HEK293 (cell line): ENCODE measurements around the gene DOCK4.

Experiments
- KLF10 ChIP-seq: fragments of 450-650 bp; IDR thresholded peaks from 2 replicates; pipeline ENCODE4 v1.5.1; 2018; ENCODE audit warnings: missing biosample characterization, mild to moderate bottlenecking, missing genetic modification characterization
- RBAK ChIP-seq: fragments of 450-650 bp; formaldehyde crosslinking; IDR thresholded peaks from 2 replicates; pipeline ENCODE4 v1.5.1; 2016; ENCODE audit warnings: missing biosample characterization, missing genetic modification characterization
- SP2 ChIP-seq: fragments of 450-650 bp; formaldehyde crosslinking; IDR thresholded peaks from 2 replicates; pipeline ENCODE4 v1.5.1; 2016; ENCODE audit warnings: missing biosample characterization, missing genetic modification characterization
- TCF7L2 ChIP-seq: IDR thresholded peaks from 2 replicates; pipeline ENCODE4 v1.6.1; 2011; ENCODE audit warnings: low read depth, mild to moderate bottlenecking, inconsistent platforms, low read length, moderate library complexity, borderline replicate concordance
- ZNF175 ChIP-seq: fragments of 450-650 bp; formaldehyde crosslinking; IDR thresholded peaks from 2 replicates; pipeline ENCODE4 v1.5.1; 2016; ENCODE audit warnings: missing biosample characterization, missing genetic modification characterization
- ZNF274 ChIP-seq, 2 experiments: fragments of 200-500 bp in 1 of 2; fragments of 450-650 bp in 1 of 2; sonication (Bioruptor generic) in 1 of 2; formaldehyde crosslinking in 1 of 2; IDR thresholded peaks; 2 replicates each; pipeline versions ENCODE4 v1.5.1 to v1.6.1; 2014 to 2016; ENCODE audit warnings: borderline replicate concordance in 1 of 2, inconsistent platforms in 1 of 2, low read length in 1 of 2, missing biosample characterization in 1 of 2, missing genetic modification characterization in 1 of 2
- ZNF335 ChIP-seq: fragments of 450-650 bp; formaldehyde crosslinking; conservative IDR thresholded peaks from 2 replicates; pipeline ENCODE4 v1.5.1; 2016; ENCODE audit warnings: missing biosample characterization, missing genetic modification characterization
- ZNF350 ChIP-seq: fragments of 450-650 bp; formaldehyde crosslinking; IDR thresholded peaks from 2 replicates; pipeline ENCODE4 v1.5.0; 2017; ENCODE audit warnings: missing biosample characterization, mild to moderate bottlenecking, missing genetic modification characterization
- ZNF629 ChIP-seq: fragments of 450-650 bp; formaldehyde crosslinking; IDR thresholded peaks from 2 replicates; pipeline ENCODE4 v1.5.1; 2017; ENCODE audit warnings: missing biosample characterization, missing genetic modification characterization
- TF ChIP-seq, protein P1 (sequence below): fragments of 450-650 bp; IDR thresholded peaks from 2 replicates; pipeline ENCODE4 v1.5.1; 2018; ENCODE audit warnings: missing biosample characterization, mild to moderate bottlenecking, missing genetic modification characterization
- TF ChIP-seq, protein P2 (sequence below): fragments of 450-650 bp; formaldehyde crosslinking; IDR thresholded peaks from 2 replicates; pipeline ENCODE4 v1.5.1; 2016; ENCODE audit warnings: missing biosample characterization, missing genetic modification characterization
- TF ChIP-seq, protein P3 (sequence below): fragments of 450-650 bp; formaldehyde crosslinking; optimal IDR thresholded peaks from 2 replicates; pipeline ENCODE3; 2016; ENCODE audit warnings: missing biosample characterization, mild to moderate bottlenecking, missing genetic modification characterization
- TF ChIP-seq, protein P4 (sequence below): fragments of 450-650 bp; formaldehyde crosslinking; IDR thresholded peaks from 2 replicates; pipeline ENCODE4 v1.5.1; 2016; ENCODE audit warnings: missing biosample characterization, missing genetic modification characterization

DNA sequence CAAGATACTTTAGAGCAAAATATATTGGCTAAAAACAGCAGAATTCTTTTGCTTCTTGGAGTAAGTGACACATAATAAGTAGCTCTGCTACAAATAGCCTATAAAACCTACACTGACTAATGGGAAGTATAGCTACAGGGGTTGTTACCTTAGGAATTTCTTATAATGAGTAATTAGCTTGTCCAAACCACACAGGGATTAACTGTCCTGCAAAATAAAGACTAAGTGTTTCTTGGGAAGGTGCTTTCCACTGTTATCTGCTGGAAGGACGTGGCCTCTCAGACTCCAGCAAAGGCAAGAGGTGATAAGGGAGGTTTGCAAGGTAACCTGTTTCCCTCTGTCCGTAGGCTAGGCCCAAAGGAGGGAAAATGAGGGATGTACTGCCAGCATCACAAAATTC, 302.4 kb downstream of the DOCK4 start:
- TF ChIP-seq RBAK (tag by site-specific recombination) (no peak), ZNF335 (tag by site-specific recombination) (no peak), ZNF350 (tag by site-specific recombination) (no peak), TCF7L2 (no peak), ZNF274 (IDR thresholded peaks at IDR 0.05; ENCODE audit: low read length) (no peak), ZNF274 (tag by site-specific recombination; IDR thresholded peaks at IDR 0.05; ENCODE audit: borderline replicate concordance) (no peak), SP2 (tag by site-specific recombination) (no peak), ZNF175 (tag by site-specific recombination) (no peak), ZNF629 (tag by site-specific recombination) (no peak), KLF10 (tag by site-specific recombination) (no peak)
- TF ChIP-seq, protein P1, sequence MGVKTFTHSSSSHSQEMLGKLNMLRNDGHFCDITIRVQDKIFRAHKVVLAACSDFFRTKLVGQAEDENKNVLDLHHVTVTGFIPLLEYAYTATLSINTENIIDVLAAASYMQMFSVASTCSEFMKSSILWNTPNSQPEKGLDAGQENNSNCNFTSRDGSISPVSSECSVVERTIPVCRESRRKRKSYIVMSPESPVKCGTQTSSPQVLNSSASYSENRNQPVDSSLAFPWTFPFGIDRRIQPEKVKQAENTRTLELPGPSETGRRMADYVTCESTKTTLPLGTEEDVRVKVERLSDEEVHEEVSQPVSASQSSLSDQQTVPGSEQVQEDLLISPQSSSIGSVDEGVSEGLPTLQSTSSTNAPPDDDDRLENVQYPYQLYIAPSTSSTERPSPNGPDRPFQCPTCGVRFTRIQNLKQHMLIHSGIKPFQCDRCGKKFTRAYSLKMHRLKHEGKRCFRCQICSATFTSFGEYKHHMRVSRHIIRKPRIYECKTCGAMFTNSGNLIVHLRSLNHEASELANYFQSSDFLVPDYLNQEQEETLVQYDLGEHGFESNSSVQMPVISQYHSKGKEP, result no peak
- TF ChIP-seq, protein P2, sequence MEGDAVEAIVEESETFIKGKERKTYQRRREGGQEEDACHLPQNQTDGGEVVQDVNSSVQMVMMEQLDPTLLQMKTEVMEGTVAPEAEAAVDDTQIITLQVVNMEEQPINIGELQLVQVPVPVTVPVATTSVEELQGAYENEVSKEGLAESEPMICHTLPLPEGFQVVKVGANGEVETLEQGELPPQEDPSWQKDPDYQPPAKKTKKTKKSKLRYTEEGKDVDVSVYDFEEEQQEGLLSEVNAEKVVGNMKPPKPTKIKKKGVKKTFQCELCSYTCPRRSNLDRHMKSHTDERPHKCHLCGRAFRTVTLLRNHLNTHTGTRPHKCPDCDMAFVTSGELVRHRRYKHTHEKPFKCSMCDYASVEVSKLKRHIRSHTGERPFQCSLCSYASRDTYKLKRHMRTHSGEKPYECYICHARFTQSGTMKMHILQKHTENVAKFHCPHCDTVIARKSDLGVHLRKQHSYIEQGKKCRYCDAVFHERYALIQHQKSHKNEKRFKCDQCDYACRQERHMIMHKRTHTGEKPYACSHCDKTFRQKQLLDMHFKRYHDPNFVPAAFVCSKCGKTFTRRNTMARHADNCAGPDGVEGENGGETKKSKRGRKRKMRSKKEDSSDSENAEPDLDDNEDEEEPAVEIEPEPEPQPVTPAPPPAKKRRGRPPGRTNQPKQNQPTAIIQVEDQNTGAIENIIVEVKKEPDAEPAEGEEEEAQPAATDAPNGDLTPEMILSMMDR, result no peak
- TF ChIP-seq, protein P3, sequence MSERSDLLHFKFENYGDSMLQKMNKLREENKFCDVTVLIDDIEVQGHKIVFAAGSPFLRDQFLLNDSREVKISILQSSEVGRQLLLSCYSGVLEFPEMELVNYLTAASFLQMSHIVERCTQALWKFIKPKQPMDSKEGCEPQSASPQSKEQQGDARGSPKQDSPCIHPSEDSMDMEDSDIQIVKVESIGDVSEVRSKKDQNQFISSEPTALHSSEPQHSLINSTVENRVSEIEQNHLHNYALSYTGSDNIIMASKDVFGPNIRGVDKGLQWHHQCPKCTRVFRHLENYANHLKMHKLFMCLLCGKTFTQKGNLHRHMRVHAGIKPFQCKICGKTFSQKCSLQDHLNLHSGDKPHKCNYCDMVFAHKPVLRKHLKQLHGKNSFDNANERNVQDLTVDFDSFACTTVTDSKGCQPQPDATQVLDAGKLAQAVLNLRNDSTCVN (tag by site-specific recombination), result no peak
- TF ChIP-seq, protein P4, sequence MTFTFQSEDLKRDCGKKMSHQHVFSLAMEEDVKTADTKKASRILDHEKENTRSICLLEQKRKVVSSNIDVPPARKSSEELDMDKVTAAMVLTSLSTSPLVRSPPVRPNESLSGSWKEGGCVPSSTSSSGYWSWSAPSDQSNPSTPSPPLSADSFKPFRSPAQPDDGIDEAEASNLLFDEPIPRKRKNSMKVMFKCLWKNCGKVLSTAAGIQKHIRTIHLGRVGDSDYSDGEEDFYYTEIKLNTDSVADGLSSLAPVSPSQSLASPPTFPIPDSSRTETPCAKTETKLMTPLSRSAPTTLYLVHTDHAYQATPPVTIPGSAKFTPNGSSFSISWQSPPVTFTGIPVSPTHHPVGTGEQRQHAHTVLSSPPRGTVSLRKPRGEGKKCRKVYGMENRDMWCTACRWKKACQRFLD, result no peak
